Measurements from ENCODE around the gene HMBS. TPM values are rescaled to one million over a fixed set of nuclear protein-coding genes. Genes with fewer than 3 reads are reported as not detected.
A peak's percentile ranks its signal among the peaks of the same experiment; 100 is the strongest.
"Not testable (repeated sequence)": the region's sequence is repeated elsewhere in the genome, so short reads cannot be mapped to it uniquely, and the experiment has no call there.

HMBS gene
- 36.5 TPM for polyA plus RNA-seq (2013, experiment 1 of 2)
- 37.2 TPM for polyA plus RNA-seq (2013, experiment 2 of 2)

DNA sequence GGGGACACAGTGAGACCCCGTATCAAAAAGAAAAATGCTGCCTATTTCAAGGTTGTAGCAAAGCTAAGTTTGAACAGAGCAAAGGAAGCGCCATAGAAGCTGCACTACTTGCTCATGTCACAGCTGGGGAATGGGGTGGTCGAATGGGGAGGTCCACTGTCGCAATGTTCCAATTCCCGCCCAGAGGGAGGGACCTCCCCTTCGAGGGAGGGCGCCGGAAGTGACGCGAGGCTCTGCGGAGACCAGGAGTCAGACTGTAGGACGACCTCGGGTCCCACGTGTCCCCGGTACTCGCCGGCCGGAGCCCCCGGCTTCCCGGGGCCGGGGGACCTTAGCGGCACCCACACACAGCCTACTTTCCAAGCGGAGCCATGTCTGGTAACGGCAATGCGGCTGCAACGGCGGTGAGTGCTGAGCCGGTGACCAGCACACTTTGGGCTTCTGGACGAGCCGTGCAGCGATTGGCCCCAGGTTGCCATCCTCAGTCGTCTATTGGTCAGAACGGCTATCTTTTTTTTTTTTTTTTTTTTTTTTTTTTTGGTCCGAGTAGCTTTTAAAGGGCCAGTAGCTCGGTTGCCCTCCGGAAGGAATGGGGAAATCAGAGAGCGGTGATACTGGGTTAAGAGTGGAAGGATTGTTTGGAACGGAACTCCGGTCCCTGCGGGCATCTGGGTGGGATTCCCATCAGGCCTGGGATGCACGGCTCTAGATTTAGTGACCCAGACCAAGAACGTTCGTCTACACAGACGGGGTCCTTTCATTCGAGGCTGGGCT, at the start of gene HMBS:
Gene HMBS, plus strand, starts transcription at position 219 of the 774 bp plus-strand sequence. Its CDS starts 153 bp downstream, at position 372.
- Histone ChIP-seq H3K23ac (ENCODE audit: low read depth, low read length, poor library complexity) (peak within 1 kb of the TSS; percentile 23), H3K36me3 (replicated peaks in 1 of 2; ENCODE audit: control insufficient read depth in 2 of 2, insufficient read depth in 2 of 2, low read length in 2 of 2) (peaks cover 17 to 44% of the 10 kb centered on the region in 2 donors), H3K4ac (ENCODE audit: low read length) (no peak within 1 kb of the TSS), H3K14ac (ENCODE audit: low read length) (peak within 1 kb of the TSS; percentile 31), H2AFZ (ENCODE audit: low read length) (peak within 1 kb of the TSS; percentile 94), H3K9me3 (replicated peaks in 1 of 2; ENCODE audit: control insufficient read depth in 2 of 2, insufficient read depth in 1 of 2, low read depth in 1 of 2, low read length in 2 of 2) (no peaks in the 10 kb centered on the region), H2AK5ac (ENCODE audit: low read depth, low read length) (no peak within 1 kb of the TSS), H3K4me3 (ENCODE audit: low read length in 2 of 2) (peak within 1 kb of the TSS; percentile 74 to 91), H3K18ac (ENCODE audit: low read length) (peak within 1 kb of the TSS; percentile 100), H2BK12ac (ENCODE audit: low read length) (no peak within 1 kb of the TSS), H4K8ac (ENCODE audit: low read depth, low read length) (peak within 1 kb of the TSS; percentile 10), H3K9ac (ENCODE audit: low read depth, low read length, poor library complexity) (peak within 1 kb of the TSS; percentile 91), H3K79me1 (ENCODE audit: low read depth, low read length) (peaks cover 7% of the 10 kb centered on the region), H2BK15ac (ENCODE audit: low read length) (no peak within 1 kb of the TSS), H3K4me1 (ENCODE audit: control insufficient read depth in 2 of 2, insufficient read depth in 1 of 2, low read depth in 1 of 2, low read length in 2 of 2) (peaks cover 6% of the 10 kb centered on the region in 2 donors), H3K4me2 (ENCODE audit: insufficient read depth, low read length, poor library complexity, severe bottlenecking) (peak within 1 kb of the TSS; percentile 90), H3K27ac (replicated peaks; ENCODE audit: low read length) (peak within 1 kb of the TSS; percentile 83), H2BK5ac (ENCODE audit: low read length) (peak within 1 kb of the TSS; percentile 97), H2BK120ac (ENCODE audit: low read depth, low read length) (no peak within 1 kb of the TSS), H3K27me3 (ENCODE audit: control insufficient read depth in 3 of 3, insufficient read depth in 3 of 3, low read depth in 1 of 3, low read length in 3 of 3) (no peaks in the 10 kb centered on the region), H4K91ac (ENCODE audit: low read depth, low read length, poor library complexity) (no peak within 1 kb of the TSS)
- WGBS, 2 donors (ENCODE audit: extremely low coverage in 2 of 2, insufficient read length in 2 of 2, insufficient replicate concordance in 1 of 2): no CpG with 5 or more reads among the region's 45 CpGs
- peak; percentile 92 for DNase-seq (ENCODE audit: low spot score)

DNA sequence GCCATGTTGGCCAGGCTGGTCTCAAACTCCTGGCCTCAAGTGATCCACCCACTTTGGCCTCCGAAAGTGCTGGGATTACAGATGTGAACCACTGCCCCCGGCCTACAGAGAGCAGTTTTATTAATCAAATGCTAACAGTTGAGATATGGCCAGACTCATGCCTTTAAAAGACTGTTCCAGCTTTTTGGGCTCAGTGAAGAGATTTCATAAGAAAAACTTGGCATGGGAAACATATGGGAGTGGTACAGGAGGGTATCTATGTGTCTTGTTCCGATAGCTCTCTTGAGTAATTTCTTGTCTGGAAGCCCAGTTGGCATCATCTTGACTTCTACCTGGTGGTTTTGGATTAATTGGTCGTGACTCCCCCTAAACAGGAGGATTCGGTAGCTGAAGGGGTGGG, 45.8 kb upstream of the HMBS start:
- no peak overlapping the region for H2AK5ac ChIP-seq (ENCODE audit: low read depth, low read length)

GRCh38 chr11:119039471-119039870, 45.2 kb upstream of the HMBS start:
- not testable (repeated sequence) for H3K18ac ChIP-seq (ENCODE audit: low read length); H2BK12ac ChIP-seq (ENCODE audit: low read length); H3K27ac ChIP-seq (replicated peaks; ENCODE audit: low read length); H3K4me3 ChIP-seq (ENCODE audit: low read length in 2 of 2); DNase-seq (ENCODE audit: low spot score); H4K8ac ChIP-seq (ENCODE audit: low read depth, low read length); H2AK5ac ChIP-seq (ENCODE audit: low read depth, low read length); H3K4ac ChIP-seq (ENCODE audit: low read length); H3K4me2 ChIP-seq (ENCODE audit: insufficient read depth, low read length, poor library complexity, severe bottlenecking); H4K91ac ChIP-seq (ENCODE audit: low read depth, low read length, poor library complexity); H2BK15ac ChIP-seq (ENCODE audit: low read length); H3K4me1 ChIP-seq (ENCODE audit: control insufficient read depth in 2 of 2, insufficient read depth in 1 of 2, low read depth in 1 of 2, low read length in 2 of 2); H2BK120ac ChIP-seq (ENCODE audit: low read depth, low read length); H2BK5ac ChIP-seq (ENCODE audit: low read length); H3K79me1 ChIP-seq (ENCODE audit: low read depth, low read length); H3K14ac ChIP-seq (ENCODE audit: low read length); H3K36me3 ChIP-seq (replicated peaks in 1 of 2; ENCODE audit: control insufficient read depth in 2 of 2, insufficient read depth in 2 of 2, low read length in 2 of 2); H3K27me3 ChIP-seq (ENCODE audit: control insufficient read depth in 3 of 3, insufficient read depth in 3 of 3, low read depth in 1 of 3, low read length in 3 of 3); H3K9me3 ChIP-seq (replicated peaks in 1 of 2; ENCODE audit: control insufficient read depth in 2 of 2, insufficient read depth in 1 of 2, low read depth in 1 of 2, low read length in 2 of 2); H3K9ac ChIP-seq (ENCODE audit: low read depth, low read length, poor library complexity); H3K23ac ChIP-seq (ENCODE audit: low read depth, low read length, poor library complexity)
- H2AFZ ChIP-seq (ENCODE audit: low read length): peak overlapping the region; percentile 56
- no CpG with 5 or more reads among the region's 11 CpGs for WGBS, 2 donors (ENCODE audit: extremely low coverage in 2 of 2, insufficient read length in 2 of 2, insufficient replicate concordance in 1 of 2)

More for the DNA sequence above, 45.8 kb upstream of the HMBS start:
- no peaks in the 10 kb centered on the region for H3K36me3 ChIP-seq (replicated peaks in 1 of 2; ENCODE audit: control insufficient read depth in 2 of 2, insufficient read depth in 2 of 2, low read length in 2 of 2)
- no peak overlapping the region for H3K18ac ChIP-seq (ENCODE audit: low read length)
- no peaks in the 10 kb centered on the region for H3K27me3 ChIP-seq (ENCODE audit: control insufficient read depth in 3 of 3, insufficient read depth in 3 of 3, low read depth in 1 of 3, low read length in 3 of 3)
- H3K14ac ChIP-seq (ENCODE audit: low read length): no peak overlapping the region
- no peak overlapping the region for H4K91ac ChIP-seq (ENCODE audit: low read depth, low read length, poor library complexity)
- no peak overlapping the region for H4K8ac ChIP-seq (ENCODE audit: low read depth, low read length)
- H2BK12ac ChIP-seq (ENCODE audit: low read length): no peak overlapping the region
- no peak overlapping the region for H2AFZ ChIP-seq (ENCODE audit: low read length)
- H3K9me3 ChIP-seq (replicated peaks in 1 of 2; ENCODE audit: control insufficient read depth in 2 of 2, insufficient read depth in 1 of 2, low read depth in 1 of 2, low read length in 2 of 2): no peaks in the 10 kb centered on the region
- H2BK5ac ChIP-seq (ENCODE audit: low read length): no peak overlapping the region
- H3K79me1 ChIP-seq (ENCODE audit: low read depth, low read length): no peaks in the 10 kb centered on the region
- DNase-seq (ENCODE audit: low spot score): no peak
- no peak overlapping the region for H3K4ac ChIP-seq (ENCODE audit: low read length)
- no peak overlapping the region for H3K4me2 ChIP-seq (ENCODE audit: insufficient read depth, low read length, poor library complexity, severe bottlenecking)
- no peak overlapping the region for H2BK15ac ChIP-seq (ENCODE audit: low read length)
- H3K9ac ChIP-seq (ENCODE audit: low read depth, low read length, poor library complexity): no peak overlapping the region
- no CpG with 5 or more reads among the region's 5 CpGs for WGBS, 2 donors (ENCODE audit: extremely low coverage in 2 of 2, insufficient read length in 2 of 2, insufficient replicate concordance in 1 of 2)
- no peak overlapping the region for H3K4me3 ChIP-seq (ENCODE audit: low read length in 2 of 2)
- peaks cover 0 to 4% of the 10 kb centered on the region in 2 donors for H3K4me1 ChIP-seq (ENCODE audit: control insufficient read depth in 2 of 2, insufficient read depth in 1 of 2, low read depth in 1 of 2, low read length in 2 of 2)
- no peak overlapping the region for H3K23ac ChIP-seq (ENCODE audit: low read depth, low read length, poor library complexity)
- no peak overlapping the region for H3K27ac ChIP-seq (replicated peaks; ENCODE audit: low read length)
- H2BK120ac ChIP-seq (ENCODE audit: low read depth, low read length): no peak overlapping the region

DNA sequence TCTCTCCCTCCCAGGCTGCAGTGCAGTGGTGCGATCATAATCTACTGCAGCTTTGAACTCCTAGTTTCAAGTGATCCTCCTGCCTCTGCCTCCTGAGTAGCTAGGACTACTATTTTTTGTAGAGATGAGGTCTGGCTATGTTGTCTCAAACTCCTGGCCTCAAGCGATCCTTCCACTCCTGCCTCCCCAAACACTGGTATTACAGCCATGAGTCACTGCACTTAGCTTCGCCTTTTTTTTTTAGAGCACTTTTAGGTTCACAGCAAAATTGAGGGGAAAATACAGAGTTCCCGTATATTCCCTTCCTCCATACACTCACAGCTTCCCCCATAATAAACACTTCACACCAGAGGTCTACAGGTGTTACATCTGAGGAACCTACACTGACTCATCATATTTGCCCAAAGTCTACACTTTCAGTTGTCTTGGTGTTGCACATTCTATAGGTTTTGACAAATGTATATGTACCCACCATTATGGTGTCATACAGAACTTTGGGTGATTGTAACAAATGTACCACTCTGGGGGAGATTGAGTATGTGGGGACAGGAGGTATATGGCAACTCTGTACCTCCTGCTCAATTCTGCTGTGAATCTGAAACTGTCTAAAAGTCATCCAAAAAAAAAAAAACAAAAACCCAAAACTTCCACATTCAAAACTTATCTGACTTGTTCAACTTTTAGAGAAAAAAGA, 42.7 kb upstream of the HMBS start:
- Histone ChIP-seq H2AFZ (ENCODE audit: low read length) (no peak overlapping the region), H2BK5ac (ENCODE audit: low read length) (no peak overlapping the region), H3K36me3 (replicated peaks in 1 of 2; ENCODE audit: control insufficient read depth in 2 of 2, insufficient read depth in 2 of 2, low read length in 2 of 2) (peaks cover 17 to 27% of the 10 kb centered on the region in 2 donors), H3K18ac (ENCODE audit: low read length) (no peak overlapping the region), H3K4me3 (ENCODE audit: low read length in 2 of 2) (no peak overlapping the region), H3K4me1 (ENCODE audit: control insufficient read depth in 2 of 2, insufficient read depth in 1 of 2, low read depth in 1 of 2, low read length in 2 of 2) (peaks cover 0 to 4% of the 10 kb centered on the region in 2 donors), H4K91ac (ENCODE audit: low read depth, low read length, poor library complexity) (no peak overlapping the region), H3K79me1 (ENCODE audit: low read depth, low read length) (no peaks in the 10 kb centered on the region), H3K4me2 (ENCODE audit: insufficient read depth, low read length, poor library complexity, severe bottlenecking) (no peak overlapping the region), H2BK15ac (ENCODE audit: low read length) (no peak overlapping the region), H3K27ac (replicated peaks; ENCODE audit: low read length) (no peak overlapping the region), H3K14ac (ENCODE audit: low read length) (no peak overlapping the region), H3K4ac (ENCODE audit: low read length) (no peak overlapping the region), H2BK120ac (ENCODE audit: low read depth, low read length) (no peak overlapping the region), H3K9me3 (replicated peaks in 1 of 2; ENCODE audit: control insufficient read depth in 2 of 2, insufficient read depth in 1 of 2, low read depth in 1 of 2, low read length in 2 of 2) (no peaks in the 10 kb centered on the region), H3K27me3 (ENCODE audit: control insufficient read depth in 3 of 3, insufficient read depth in 3 of 3, low read depth in 1 of 3, low read length in 3 of 3) (no peaks in the 10 kb centered on the region), H3K9ac (ENCODE audit: low read depth, low read length, poor library complexity) (no peak overlapping the region), H4K8ac (ENCODE audit: low read depth, low read length) (no peak overlapping the region), H3K23ac (ENCODE audit: low read depth, low read length, poor library complexity) (no peak overlapping the region), H2BK12ac (ENCODE audit: low read length) (no peak overlapping the region), H2AK5ac (ENCODE audit: low read depth, low read length) (no peak overlapping the region)
- WGBS, 2 donors (ENCODE audit: extremely low coverage in 2 of 2, insufficient read length in 2 of 2, insufficient replicate concordance in 1 of 2): no CpG with 5 or more reads among the region's 4 CpGs
- DNase-seq (ENCODE audit: low spot score): no peak
